ENCODE measurements around the gene UXT.
A peak's percentile ranks its signal among the peaks of the same experiment; 100 is the strongest.

Gene UXT

GRCh38 chrX:47625365-47625764 lies 33.6 kb downstream of the UXT start:
- H3K4me3 Mint-ChIP-seq: no peak overlapping the region
- peaks cover 72% of the 10 kb centered on the region for H3K9me3 Mint-ChIP-seq

GRCh38 chrX:47623540-47624027 lies 35.4 kb downstream of the UXT start:
- Mint-ChIP-seq H3K36me3 (ENCODE audit: low read depth) (no peaks in the 10 kb centered on the region), H3K9me3 (peaks cover 73% of the 10 kb centered on the region), H3K27me3 (ENCODE audit: low read depth, poor library complexity) (peaks cover 42% of the 10 kb centered on the region), H3K4me1 (peaks cover 9% of the 10 kb centered on the region), H3K27ac (no peak overlapping the region), H3K4me3 (peak overlapping the region; percentile 71)
- DNase-seq: peak; percentile 69
- no peak for TF ChIP-seq CTCF (IDR thresholded peaks at IDR 0.05)

More at GRCh38 chrX:47625365-47625764, 33.6 kb downstream of the UXT start:
- Mint-ChIP-seq H3K36me3 (ENCODE audit: low read depth) (no peaks in the 10 kb centered on the region), H3K4me1 (peaks cover 19% of the 10 kb centered on the region), H3K27me3 (ENCODE audit: low read depth, poor library complexity) (peaks cover 35% of the 10 kb centered on the region), H3K27ac (no peak overlapping the region)
- DNase-seq: no peak
- TF ChIP-seq CTCF (IDR thresholded peaks at IDR 0.05): no peak

- H3K9me3 Mint-ChIP-seq: peaks cover 79% of the 10 kb centered on the region
- no peaks in the 10 kb centered on the region for H3K36me3 Mint-ChIP-seq (ENCODE audit: low read depth)
- no peak for DNase-seq
- no peak for TF ChIP-seq CTCF (IDR thresholded peaks at IDR 0.05)
- peaks cover 53% of the 10 kb centered on the region for H3K27me3 Mint-ChIP-seq (ENCODE audit: low read depth, poor library complexity)
- H3K4me1 Mint-ChIP-seq: peaks cover 9% of the 10 kb centered on the region
- H3K27ac Mint-ChIP-seq: no peak overlapping the region
- no peak overlapping the region for H3K4me3 Mint-ChIP-seq
Measured at GRCh38 chrX:47621851-47622250, 37.1 kb downstream of the UXT start.

GRCh38 chrX:47620303-47620685 lies 38.7 kb downstream of the UXT start:
- no peak for DNase-seq
- H3K27ac Mint-ChIP-seq: no peak overlapping the region
- H3K4me3 Mint-ChIP-seq: no peak overlapping the region
- H3K36me3 Mint-ChIP-seq (ENCODE audit: low read depth): no peaks in the 10 kb centered on the region
- TF ChIP-seq CTCF (IDR thresholded peaks at IDR 0.05): no peak
- peaks cover 58% of the 10 kb centered on the region for H3K27me3 Mint-ChIP-seq (ENCODE audit: low read depth, poor library complexity)
- H3K9me3 Mint-ChIP-seq: peaks cover 77% of the 10 kb centered on the region
- H3K4me1 Mint-ChIP-seq: peaks cover 9% of the 10 kb centered on the region

GRCh38 chrX:47619486-47620302 lies 39.3 kb downstream of the UXT start, which contains the start of gene SYN1:
Gene SYN1, minus strand, starts transcription at chrX:47619857. Its CDS starts 129 bp downstream, at chrX:47619728.
- H3K27ac Mint-ChIP-seq: no peak within 1 kb of the TSS
- H3K36me3 Mint-ChIP-seq (ENCODE audit: low read depth): no peaks in the 10 kb centered on the region
- no peak within 1 kb of the TSS for H3K4me3 Mint-ChIP-seq
- TF ChIP-seq CTCF (IDR thresholded peaks at IDR 0.05): no peak
- peaks cover 75% of the 10 kb centered on the region for H3K9me3 Mint-ChIP-seq
- peak; percentile 88 for DNase-seq
- H3K4me1 Mint-ChIP-seq: peaks cover 9% of the 10 kb centered on the region
- peaks cover 55% of the 10 kb centered on the region for H3K27me3 Mint-ChIP-seq (ENCODE audit: low read depth, poor library complexity)

All from nephron progenitor cell (in vitro differentiated cells).